ENCODE measurements around the gene CTIF.

Gene CTIF

GRCh38 chr18:48656582-48656981, 117.8 kb downstream of the CTIF start:
- no peak for DNase-seq (ENCODE audit: low read depth)
- TF ChIP-seq, protein P1, sequence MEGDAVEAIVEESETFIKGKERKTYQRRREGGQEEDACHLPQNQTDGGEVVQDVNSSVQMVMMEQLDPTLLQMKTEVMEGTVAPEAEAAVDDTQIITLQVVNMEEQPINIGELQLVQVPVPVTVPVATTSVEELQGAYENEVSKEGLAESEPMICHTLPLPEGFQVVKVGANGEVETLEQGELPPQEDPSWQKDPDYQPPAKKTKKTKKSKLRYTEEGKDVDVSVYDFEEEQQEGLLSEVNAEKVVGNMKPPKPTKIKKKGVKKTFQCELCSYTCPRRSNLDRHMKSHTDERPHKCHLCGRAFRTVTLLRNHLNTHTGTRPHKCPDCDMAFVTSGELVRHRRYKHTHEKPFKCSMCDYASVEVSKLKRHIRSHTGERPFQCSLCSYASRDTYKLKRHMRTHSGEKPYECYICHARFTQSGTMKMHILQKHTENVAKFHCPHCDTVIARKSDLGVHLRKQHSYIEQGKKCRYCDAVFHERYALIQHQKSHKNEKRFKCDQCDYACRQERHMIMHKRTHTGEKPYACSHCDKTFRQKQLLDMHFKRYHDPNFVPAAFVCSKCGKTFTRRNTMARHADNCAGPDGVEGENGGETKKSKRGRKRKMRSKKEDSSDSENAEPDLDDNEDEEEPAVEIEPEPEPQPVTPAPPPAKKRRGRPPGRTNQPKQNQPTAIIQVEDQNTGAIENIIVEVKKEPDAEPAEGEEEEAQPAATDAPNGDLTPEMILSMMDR (IDR thresholded peaks at IDR 0.05; ENCODE audit: control insufficient read depth, extremely low read depth, insufficient read depth): no peak
- H3K4me3 ChIP-seq (ENCODE audit: low read depth, low read length): no peak overlapping the region

GRCh38 chr18:48657447-48658120, 118.8 kb downstream of the CTIF start:
- TF ChIP-seq, protein P1 (IDR thresholded peaks at IDR 0.05; ENCODE audit: control insufficient read depth, extremely low read depth, insufficient read depth): no peak
- no peak for DNase-seq (ENCODE audit: low read depth)
- H3K4me3 ChIP-seq (ENCODE audit: low read depth, low read length): no peak overlapping the region

GRCh38 chr18:48658721-48659120, 119.9 kb downstream of the CTIF start:
- no peak for DNase-seq (ENCODE audit: low read depth)
- no peak overlapping the region for H3K4me3 ChIP-seq (ENCODE audit: low read depth, low read length)
- TF ChIP-seq, protein P1 (IDR thresholded peaks at IDR 0.05; ENCODE audit: control insufficient read depth, extremely low read depth, insufficient read depth): no peak

- TF ChIP-seq, protein P1 (IDR thresholded peaks at IDR 0.05; ENCODE audit: control insufficient read depth, extremely low read depth, insufficient read depth): no peak
- H3K4me3 ChIP-seq (ENCODE audit: low read depth, low read length): no peak overlapping the region
These were observed 120.6 kb downstream of the CTIF start for GRCh38 chr18:48659188-48660009.

GRCh38 chr18:48660346-48661228, 121.8 kb downstream of the CTIF start:
- no peak overlapping the region for H3K4me3 ChIP-seq (ENCODE audit: low read depth, low read length)
- TF ChIP-seq, protein P1 (IDR thresholded peaks at IDR 0.05; ENCODE audit: control insufficient read depth, extremely low read depth, insufficient read depth): no peak
- no peak for DNase-seq (ENCODE audit: low read depth)

More at GRCh38 chr18:48659188-48660009, 120.6 kb downstream of the CTIF start:
- no peak for DNase-seq (ENCODE audit: low read depth)

GRCh38 chr18:48661421-48661820, 122.6 kb downstream of the CTIF start:
- no peak overlapping the region for H3K4me3 ChIP-seq (ENCODE audit: low read depth, low read length)
- DNase-seq (ENCODE audit: low read depth): no peak
- TF ChIP-seq, protein P1 (IDR thresholded peaks at IDR 0.05; ENCODE audit: control insufficient read depth, extremely low read depth, insufficient read depth): no peak
